Measurements from ENCODE around the gene FAM25A.
"Not testable (repeated sequence)": the region's sequence is repeated elsewhere in the genome, so short reads cannot be mapped to it uniquely, and the experiment has no call there.

GRCh38 chr10:87025285-87025958, 5.3 kb downstream of the FAM25A start:
- TF ChIP-seq CTCF, POLR2A (IDR thresholded peaks at IDR 0.05): not testable (repeated sequence)
